HPDE6-E6E7 (cell line): ENCODE data around the gene GOLGA3.
"Not testable (repeated sequence)": the region's sequence is repeated elsewhere in the genome, so short reads cannot be mapped to it uniquely, and the experiment has no call there.

Source experiments
- DNase-seq: peaks from one replicate; pipeline ENCODE4 v3.0.0; 2011; ENCODE audit warnings: missing footprints; ENCODE audit errors: extremely low spot score

GOLGA3 gene

DNA sequence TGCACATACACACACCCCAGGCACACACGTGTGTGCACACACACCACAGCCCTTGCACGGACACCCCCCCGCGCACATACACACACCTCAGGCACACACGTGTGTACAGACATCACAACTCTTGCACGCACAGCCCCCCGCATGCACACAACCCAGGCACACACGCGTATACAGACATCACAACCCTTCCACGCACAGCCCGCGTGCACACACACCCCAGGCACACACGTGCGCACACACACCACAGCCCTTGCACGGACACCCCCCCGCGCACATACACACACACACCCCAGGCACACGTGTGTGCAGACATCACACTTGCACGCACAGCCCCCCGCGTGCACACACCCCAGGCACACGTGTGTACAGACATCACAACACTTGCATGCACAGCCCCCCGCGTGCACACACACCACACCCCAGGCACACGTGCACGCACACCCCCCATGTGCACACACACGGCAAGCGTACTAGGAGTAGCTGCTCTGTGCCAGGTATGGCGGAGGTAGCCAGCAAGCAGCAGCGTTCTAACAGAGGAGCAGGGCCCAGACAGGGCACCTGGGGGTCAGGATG lies 48.8 kb downstream of the GOLGA3 start:
- no peak for DNase-seq

- DNase-seq = no peak
Observed at GRCh38 chr12:132777614-132778013, 51.1 kb downstream of the GOLGA3 start.

- DNase-seq = no peak
Observed at GRCh38 chr12:132776816-132777568, 51.7 kb downstream of the GOLGA3 start.

DNA sequence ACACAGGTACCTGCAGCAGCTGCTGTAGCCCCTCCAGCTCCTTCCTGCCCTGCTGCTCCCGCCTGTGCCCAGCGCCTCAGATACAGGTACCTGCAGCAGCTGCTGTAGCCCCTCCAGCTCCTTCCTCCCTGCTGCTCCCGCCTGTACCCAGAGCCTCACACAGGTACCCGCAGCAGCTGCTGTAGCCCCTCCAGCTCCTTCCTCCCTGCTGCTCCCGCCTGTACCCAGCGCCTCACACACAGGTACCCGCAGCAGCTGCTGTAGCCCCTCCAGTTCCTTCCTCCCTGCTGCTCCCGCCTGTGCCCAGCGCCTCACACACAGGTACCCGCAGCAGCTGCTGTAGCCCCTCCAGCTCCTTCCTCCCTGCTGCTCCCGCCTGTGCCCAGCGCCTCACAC lies 52.4 kb downstream of the GOLGA3 start:
- DNase-seq = not testable (repeated sequence)

DNA sequence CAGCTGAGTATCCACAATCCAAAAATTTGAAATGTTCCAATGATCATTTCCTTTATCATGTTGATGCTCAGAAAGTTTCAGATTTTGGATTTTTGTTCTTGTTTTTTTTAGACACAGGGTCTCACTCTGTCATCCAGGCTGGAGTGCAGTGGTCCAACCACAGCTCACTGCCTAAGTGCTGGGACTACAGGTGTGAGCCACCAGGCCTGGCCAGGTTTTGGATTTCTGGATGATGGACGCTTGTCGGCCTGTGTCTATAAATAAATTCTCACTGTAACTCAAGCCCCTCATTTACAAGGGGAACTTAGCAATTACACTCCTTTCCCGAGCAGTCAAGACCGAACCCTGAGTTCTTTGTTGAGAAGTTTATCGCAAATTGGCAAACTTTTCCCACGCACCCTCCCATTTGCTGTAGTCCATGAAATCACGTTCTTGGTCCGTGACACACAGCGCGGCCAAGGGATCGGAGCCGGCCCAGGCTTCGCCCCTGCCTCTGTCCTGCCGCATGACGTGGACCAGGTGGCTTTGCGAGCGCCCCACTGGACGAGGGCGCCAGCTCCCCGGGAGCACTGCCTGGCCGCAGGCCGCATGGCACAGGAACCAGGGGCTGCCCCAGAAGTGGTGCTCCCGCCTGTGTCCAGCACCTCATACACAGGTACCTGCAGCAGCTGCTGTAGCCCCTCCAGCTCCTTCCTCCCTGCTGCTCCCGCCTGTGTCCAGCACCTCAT lies 53.0 kb downstream of the GOLGA3 start:
- DNase-seq = no peak

GRCh38 chr12:132774646-132775275 lies 53.9 kb downstream of the GOLGA3 start:
- no peak for DNase-seq

- no peak for DNase-seq
Observed at GRCh38 chr12:132774159-132774558, 54.5 kb downstream of the GOLGA3 start.

GRCh38 chr12:132773077-132773955 lies 55.4 kb downstream of the GOLGA3 start:
- DNase-seq = no peak

- DNase-seq = no peak
Observed at GRCh38 chr12:132772606-132773005, 56.1 kb downstream of the GOLGA3 start.

DNA sequence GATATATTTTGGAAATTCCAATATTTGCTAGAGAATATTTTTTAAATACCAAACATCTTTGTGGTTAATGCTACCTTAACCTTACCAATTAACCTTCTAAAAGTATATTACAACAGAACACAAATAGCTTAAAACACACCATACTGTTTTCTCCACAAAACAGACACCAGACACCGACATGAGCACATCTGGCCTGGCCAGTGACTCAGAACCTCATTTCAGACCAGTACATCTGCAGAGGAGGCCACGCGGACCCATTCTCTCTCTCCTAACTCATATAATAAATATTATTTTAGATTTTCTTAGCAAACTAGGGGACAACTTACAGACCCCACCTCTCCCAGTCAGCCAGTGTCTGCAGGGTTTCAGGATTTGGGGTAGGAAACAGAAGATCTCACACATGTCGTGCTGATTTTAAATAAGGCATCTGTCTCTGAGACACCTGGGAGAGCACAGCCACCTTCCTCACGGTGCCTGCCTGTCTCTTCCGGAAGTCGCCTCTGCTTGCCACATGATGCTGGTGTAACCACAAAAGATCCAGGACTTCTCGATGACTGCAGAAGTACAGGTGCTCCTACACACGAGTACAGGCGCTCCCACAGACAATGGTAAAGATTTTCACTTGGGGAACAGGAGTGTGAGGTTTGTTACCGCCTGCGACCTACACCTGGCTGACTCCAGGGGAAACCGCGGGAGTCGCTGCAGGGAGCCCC lies 57.4 kb downstream of the GOLGA3 start:
- DNase-seq = no peak

DNA sequence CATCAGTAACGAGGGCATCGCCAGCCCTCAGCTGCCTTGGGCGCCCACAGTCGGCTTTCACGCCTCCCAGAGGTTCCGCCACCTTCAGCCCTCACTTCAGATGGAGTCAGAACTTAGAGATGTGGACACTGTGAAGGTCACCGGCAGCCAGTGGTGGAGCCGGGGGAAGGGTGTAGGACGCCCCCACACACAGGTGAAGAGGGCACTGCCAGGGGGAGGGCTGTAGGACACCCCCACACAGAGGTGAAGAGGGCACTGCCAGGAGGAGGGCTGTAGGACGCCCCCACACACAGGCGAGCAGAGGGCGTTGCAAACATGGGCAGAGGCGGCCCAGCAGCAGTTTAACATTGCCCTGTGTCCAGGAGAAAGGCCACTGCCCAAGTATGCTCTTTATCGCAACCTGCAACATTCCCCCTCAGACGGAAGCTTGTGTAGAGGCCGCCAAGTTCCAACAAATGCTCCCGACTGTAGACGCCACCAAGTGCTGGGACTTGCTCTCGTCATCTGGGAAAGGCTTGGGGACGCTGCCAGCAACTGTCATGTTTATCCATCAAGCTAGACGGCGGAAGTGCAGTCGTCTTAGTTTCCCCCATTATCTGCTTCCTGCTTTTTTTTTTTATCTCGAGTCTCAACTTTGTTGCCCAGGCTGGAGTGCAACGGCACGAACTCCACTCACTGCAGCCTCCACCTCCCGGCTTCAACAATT lies 62.1 kb downstream of the GOLGA3 start:
- no peak for DNase-seq

DNA sequence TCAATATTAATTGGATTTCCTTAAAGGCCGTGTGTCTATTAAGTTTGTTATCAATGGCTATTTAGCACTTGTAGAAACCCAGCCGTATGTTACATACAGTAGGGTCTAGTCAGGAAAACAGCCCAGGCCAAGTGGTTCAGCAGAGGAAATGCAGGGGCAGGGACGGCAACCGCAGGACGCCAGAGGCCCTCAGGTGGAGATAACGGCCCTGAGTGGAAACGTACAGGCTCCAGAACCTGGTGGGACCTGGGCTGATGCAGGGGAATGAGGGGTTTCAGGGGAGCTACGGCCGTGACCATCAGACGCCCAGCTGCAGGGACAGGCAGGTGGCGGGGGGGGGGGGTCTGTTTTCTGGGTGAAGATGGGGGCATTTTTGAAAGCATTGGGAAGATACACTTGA lies 63.3 kb downstream of the GOLGA3 start:
- DNase-seq = no peak

- no peak for DNase-seq
Observed at GRCh38 chr12:132764231-132764630, 64.4 kb downstream of the GOLGA3 start.

DNA sequence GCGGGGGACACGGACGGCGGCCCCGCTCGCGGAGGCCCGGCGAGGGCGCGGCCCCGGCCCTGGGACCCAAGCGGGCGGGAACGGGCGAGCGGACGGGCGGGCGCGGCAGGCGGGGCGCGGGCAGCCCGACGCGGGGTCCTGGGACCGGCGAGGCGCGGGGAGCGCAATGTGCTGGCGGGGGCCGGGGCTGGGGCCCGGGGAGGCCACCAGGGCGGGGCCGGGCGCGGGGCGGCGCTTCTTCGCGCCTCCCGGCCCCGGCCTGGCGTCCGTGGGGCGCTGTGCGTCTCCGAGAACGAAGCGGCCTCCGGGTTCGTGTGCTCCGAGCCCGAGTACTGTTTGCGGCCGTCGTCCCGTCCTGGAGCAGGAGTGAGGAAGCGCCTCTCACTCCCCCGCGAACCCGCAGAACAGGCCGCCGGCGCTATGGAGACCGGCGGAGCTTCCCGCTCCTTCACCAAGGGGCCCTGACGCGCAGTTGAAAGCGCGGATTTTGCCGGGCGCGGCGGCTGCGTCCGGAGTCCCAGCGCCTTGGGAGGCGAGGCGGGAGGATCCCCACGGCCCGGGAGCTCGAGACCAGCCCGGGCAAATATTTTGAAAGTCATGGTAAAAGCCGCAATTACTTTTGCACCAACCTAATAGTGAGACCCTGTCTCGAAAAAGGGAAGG lies 66.6 kb downstream of the GOLGA3 start:
- DNase-seq = peak; percentile 85

GRCh38 chr12:132761032-132761920 lies 67.4 kb downstream of the GOLGA3 start, which contains the start of gene ANKLE2:
ANKLE2 (minus strand) TSS chr12:132761832; CDS start chr12:132761798, 34 bp downstream.
- peak; percentile 37 for DNase-seq

GRCh38 chr12:132759359-132759758 lies 69.3 kb downstream of the GOLGA3 start:
- no peak for DNase-seq

DNA sequence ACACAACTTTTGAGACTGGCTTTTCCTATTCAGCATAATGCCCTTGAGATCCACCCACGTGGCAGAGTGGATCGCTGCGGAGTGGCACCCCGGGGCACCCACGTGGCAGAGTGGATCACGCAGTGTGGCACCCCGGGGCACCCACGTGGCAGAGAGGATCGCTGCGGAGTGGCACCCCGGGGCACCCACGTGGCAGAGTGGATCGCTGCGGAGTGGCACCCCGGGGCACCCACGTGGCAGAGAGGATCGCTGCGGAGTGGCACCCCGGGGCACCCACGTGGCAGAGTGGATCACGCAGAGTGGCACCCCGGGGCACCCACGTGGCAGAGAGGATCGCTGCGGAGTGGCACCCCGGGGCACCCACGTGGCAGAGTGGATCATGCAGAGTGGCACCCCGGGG lies 69.8 kb downstream of the GOLGA3 start:
- not testable (repeated sequence) for DNase-seq

- no peak for DNase-seq
Observed at GRCh38 chr12:132754160-132754932, 74.3 kb downstream of the GOLGA3 start.
